ENCODE data around the gene CXCL8.

- no peak for TF ChIP-seq EZH2 (IDR thresholded peaks at IDR 0.05; ENCODE audit: insufficient read depth, poor library complexity, severe bottlenecking)
- no peak for TF ChIP-seq EZH2phosphoT487 (IDR thresholded peaks at IDR 0.05; ENCODE audit: insufficient read depth, low read depth)
Measured at GRCh38 chr4:73761856-73762255, 21.5 kb downstream of the CXCL8 start.

Data from GM23248 (cell line).